Naive thymus-derived CD4-positive, alpha-beta T cell (primary cell): ENCODE measurements around the gene TESMIN. TPM values are rescaled to one million over a fixed set of nuclear protein-coding genes. Genes with fewer than 3 reads are reported as not detected.

Experiments used
- ATAC-seq: fragments of 150-1000 bp; cut with Tn5 transposase; 2 replicates; pipeline ENCODE4 v1.10.0; 2021; ENCODE audit warnings: mild to moderate bottlenecking, moderate library complexity
- CTCF ChIA-PET: fragments of 350-600 bp; sonication (Branson Sonifier 250); formaldehyde crosslinking; loops from one replicate; lab custom pipeline; 2021; ENCODE audit warnings: antibody characterized with exemption; lab: Charles Lee
- POLR2A ChIA-PET: fragments of 350-600 bp; sonication (Branson Sonifier 250); formaldehyde crosslinking; loops from one replicate; lab custom pipeline; 2021; ENCODE audit warnings: antibody characterized with exemption, inconsistent platforms; lab: Charles Lee
- DNase-seq, 9 donors: peaks; one replicate each; pipeline versions ENCODE4 v3.0.0 to v3.0.0-alpha.2; 2020 to 2022; ENCODE audit warnings: mixed read lengths in 1 of 9
- H3K27ac ChIP-seq: one replicate; pipeline ENCODE4 v1.7.0; 2013; ENCODE audit warnings: mild to moderate bottlenecking, low read depth, low read length, moderate library complexity
- H3K27me3 ChIP-seq, 2 donors: one replicate each; pipeline ENCODE4 v1.7.0; 2013; ENCODE audit warnings: low read length in 2 of 2, mild to moderate bottlenecking in 2 of 2, moderate library complexity in 2 of 2; ENCODE audit not compliant: control insufficient read depth in 2 of 2, insufficient read depth in 2 of 2
- H3K36me3 ChIP-seq, 3 experiments: 1 replicate in 2 of 3; 2 replicates in 1 of 3; pipeline ENCODE4 v1.7.0; 2013; ENCODE audit warnings: low read length in 3 of 3, mild to moderate bottlenecking in 3 of 3, moderate library complexity in 1 of 3; ENCODE audit not compliant: insufficient read depth in 3 of 3, control insufficient read depth in 2 of 3
- H3K4me1 ChIP-seq, 2 donors: one replicate each; pipeline ENCODE4 v1.7.0; 2013; ENCODE audit warnings: low read length in 2 of 2, mild to moderate bottlenecking in 2 of 2, moderate library complexity in 1 of 2; ENCODE audit not compliant: control insufficient read depth in 2 of 2, insufficient read depth in 2 of 2
- H3K4me3 ChIP-seq: 2 replicates; pipeline ENCODE4 v1.7.0; 2013; ENCODE audit warnings: mild to moderate bottlenecking, low read length
- H3K9me3 ChIP-seq, 3 experiments: 1 replicate in 2 of 3; 2 replicates in 1 of 3; pipeline ENCODE4 v1.7.0; 2013; ENCODE audit warnings: low read length in 3 of 3; ENCODE audit not compliant: control insufficient read depth in 2 of 3
- H3K27ac Mint-ChIP-seq, 9 donors: one replicate each; pipeline ENCODE4 v1.8.0; 2020 to 2022; ENCODE audit warnings: mixed read lengths in 9 of 9, mild to moderate bottlenecking in 8 of 9, moderate library complexity in 5 of 9, inconsistent platforms in 2 of 9
- H3K27me3 Mint-ChIP-seq, 5 donors: one replicate each; pipeline ENCODE4 v1.8.0; 2021 to 2022; ENCODE audit warnings: mixed read lengths in 5 of 5, mild to moderate bottlenecking in 1 of 5
- H3K36me3 Mint-ChIP-seq, 5 donors: one replicate each; pipeline ENCODE4 v1.8.0; 2020 to 2022; ENCODE audit warnings: mixed read lengths in 5 of 5, mild to moderate bottlenecking in 3 of 5, inconsistent platforms in 1 of 5
- H3K4me1 Mint-ChIP-seq, 7 donors: one replicate each; pipeline ENCODE4 v1.8.0; 2020 to 2022; ENCODE audit warnings: mixed read lengths in 7 of 7, mild to moderate bottlenecking in 3 of 7, inconsistent platforms in 1 of 7
- H3K4me3 Mint-ChIP-seq, 10 donors: one replicate each; pipeline ENCODE4 v1.8.0; 2020 to 2022; ENCODE audit warnings: mild to moderate bottlenecking in 10 of 10, mixed read lengths in 10 of 10, moderate library complexity in 6 of 10, inconsistent platforms in 2 of 10
- H3K9me3 Mint-ChIP-seq, 11 donors: one replicate each; pipeline ENCODE4 v1.8.0; 2020 to 2022; ENCODE audit warnings: mixed read lengths in 11 of 11, mild to moderate bottlenecking in 4 of 11, inconsistent platforms in 1 of 11, moderate library complexity in 1 of 11
- intact Hi-C, 2 donors: fragments of 100-400 bp; cut with micrococcal nuclease; formaldehyde crosslinking; loops; one replicate each; pipeline ENCODE4 v1.15.1; 2023
- polyA plus RNA-seq, 2 donors: library from polyadenylated mRNA; unstranded; fragments of 300-500 nt; fragmentation: Illumina TruSeq; gene quantifications; one replicate each; pipeline ENCODE4 v1.2.3, GENCODE V29; 2021
- total RNA-seq, 6 experiments: library from RNA in 5 of 6; stranded (reverse) in 5 of 6; gene quantifications; 1 replicate in 5 of 6; 2 replicates in 1 of 6; pipeline ENCODE4 v1.2.3 and lab custom pipeline; 2021 to 2026

Gene TESMIN
- total and polyA plus RNA-seq, 7 experiments from 2014 or later, result 5.0 to 9.3 (median 6.6) TPM

DNA sequence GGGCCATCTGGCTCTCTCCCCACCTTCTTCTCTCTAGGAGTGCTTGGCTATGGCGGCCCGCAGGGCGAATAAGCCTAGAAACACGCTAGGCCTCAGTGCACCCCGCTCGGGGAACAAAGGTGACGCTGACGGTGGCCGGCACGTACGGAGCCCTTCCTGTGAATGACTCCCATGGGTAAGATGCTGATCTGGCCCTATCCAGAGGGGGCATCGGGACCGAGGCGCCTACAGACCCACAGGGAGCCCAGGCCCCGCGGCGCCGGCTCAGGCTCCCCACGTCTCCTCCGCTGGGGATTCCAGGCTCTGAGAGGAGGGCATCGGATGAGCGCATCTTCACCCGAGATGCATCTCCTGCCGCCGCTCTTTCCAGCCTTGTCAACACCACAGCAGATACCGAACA, 31.4 kb upstream of the TESMIN start:
- Histone ChIP-seq H3K4me1 (no peaks in the 10 kb centered on the region), H3K27ac (no peak overlapping the region), H3K4me3 (no peak overlapping the region), H3K36me3 (peaks cover 6 to 74% (median 9%) of the 10 kb centered on the region in 3 experiments), H3K27me3 (no peaks in the 10 kb centered on the region), H3K9me3 (no peaks in the 10 kb centered on the region)
- ChIA-PET POLR2A (no interaction called here), CTCF (interaction anchor here (1.5 kb wide), 1 partner anchor 15 kb away, joined by 3 read pairs; no protein-coding TSS in a partner anchor)
- H3K27ac Mint-ChIP-seq, result no peak overlapping the region
- intact Hi-C loops, result no loop called here
- H3K27me3 Mint-ChIP-seq, result no peaks in the 10 kb centered on the region
- no peak overlapping the region for H3K4me3 Mint-ChIP-seq
- no peaks in the 10 kb centered on the region for H3K9me3 Mint-ChIP-seq
- peaks cover 8 to 47% (median 16%) of the 10 kb centered on the region in 5 donors for H3K36me3 Mint-ChIP-seq
- no peak for DNase-seq
- no peaks in the 10 kb centered on the region for H3K4me1 Mint-ChIP-seq
- no peak for ATAC-seq

DNA sequence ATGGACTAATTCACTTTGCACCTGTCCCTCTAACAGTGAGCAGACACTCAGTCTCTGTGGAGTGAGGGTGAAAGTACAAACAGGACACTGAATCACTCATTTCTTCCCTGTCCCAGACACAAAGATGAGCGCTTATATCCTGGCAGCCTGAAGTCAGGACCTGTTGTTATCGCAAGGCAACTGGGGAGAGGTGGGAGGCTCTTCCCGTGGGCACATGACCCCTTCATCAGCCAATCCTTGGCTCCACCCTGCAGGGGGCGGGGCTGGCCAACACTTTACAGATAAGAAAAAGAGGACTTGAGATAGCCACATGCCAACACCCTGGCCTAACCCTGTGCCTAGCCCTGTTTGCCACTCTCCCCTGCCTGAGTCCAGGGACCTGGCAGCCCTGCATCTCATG, 29.5 kb upstream of the TESMIN start:
- no peaks in the 10 kb centered on the region for H3K9me3 ChIP-seq
- peaks cover 0 to 5% (median 0%) of the 10 kb centered on the region in 7 donors for H3K4me1 Mint-ChIP-seq
- H3K4me3 ChIP-seq, result no peak overlapping the region
- intact Hi-C loops, result no loop called here
- peaks cover 8 to 50% (median 21%) of the 10 kb centered on the region in 5 donors for H3K36me3 Mint-ChIP-seq
- peaks cover 10 to 82% (median 16%) of the 10 kb centered on the region in 3 experiments for H3K36me3 ChIP-seq
- no peaks in the 10 kb centered on the region for H3K4me1 ChIP-seq
- ChIA-PET CTCF (no interaction called here), POLR2A (no interaction called here)
- DNase-seq (no peak), ATAC-seq (no peak)
- H3K9me3 Mint-ChIP-seq, result no peaks in the 10 kb centered on the region
- no peak overlapping the region for H3K4me3 Mint-ChIP-seq
- no peak overlapping the region for H3K27ac Mint-ChIP-seq
- no peaks in the 10 kb centered on the region for H3K27me3 ChIP-seq
- no peak overlapping the region for H3K27ac ChIP-seq
- H3K27me3 Mint-ChIP-seq, result no peaks in the 10 kb centered on the region

DNA sequence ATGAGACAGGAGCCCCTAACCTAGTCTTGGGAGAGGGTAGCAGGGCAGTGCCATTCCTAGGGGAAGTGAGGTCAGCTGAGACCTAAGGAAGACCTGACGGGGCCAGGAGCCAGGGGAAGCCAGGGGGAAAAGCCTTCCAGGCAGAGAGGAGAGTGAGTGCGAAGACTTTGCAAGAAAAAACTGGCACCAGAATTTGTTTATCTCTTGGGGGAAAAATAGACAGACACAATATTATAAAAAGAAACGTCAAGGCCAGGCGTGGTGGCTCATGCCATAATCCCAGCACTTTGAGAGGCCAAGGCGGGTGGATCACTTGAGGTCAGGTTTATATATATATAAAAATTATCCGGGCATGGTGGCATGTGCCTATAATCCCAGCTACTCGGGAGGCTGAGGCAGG, 26.9 kb upstream of the TESMIN start:
- no peak overlapping the region for H3K27ac ChIP-seq
- ATAC-seq (no peak), DNase-seq (no peak)
- no peaks in the 10 kb centered on the region for H3K9me3 ChIP-seq
- CTCF ChIA-PET, result no interaction called here
- no peaks in the 10 kb centered on the region for H3K27me3 ChIP-seq
- peaks cover 27 to 89% (median 31%) of the 10 kb centered on the region in 3 experiments for H3K36me3 ChIP-seq
- H3K27me3 Mint-ChIP-seq, result no peaks in the 10 kb centered on the region
- H3K36me3 Mint-ChIP-seq, result peaks cover 12 to 64% (median 26%) of the 10 kb centered on the region in 5 donors
- intact Hi-C loops, result no loop called here
- POLR2A ChIA-PET, result no interaction called here
- H3K27ac Mint-ChIP-seq, result peak overlapping the region in 1 of 9 donors; percentile 56
- H3K4me1 ChIP-seq, result no peaks in the 10 kb centered on the region
- H3K4me1 Mint-ChIP-seq, result peaks cover 0 to 5% (median 0%) of the 10 kb centered on the region in 7 donors
- no peaks in the 10 kb centered on the region for H3K9me3 Mint-ChIP-seq
- H3K4me3 Mint-ChIP-seq, result no peak overlapping the region
- H3K4me3 ChIP-seq, result no peak overlapping the region

DNA sequence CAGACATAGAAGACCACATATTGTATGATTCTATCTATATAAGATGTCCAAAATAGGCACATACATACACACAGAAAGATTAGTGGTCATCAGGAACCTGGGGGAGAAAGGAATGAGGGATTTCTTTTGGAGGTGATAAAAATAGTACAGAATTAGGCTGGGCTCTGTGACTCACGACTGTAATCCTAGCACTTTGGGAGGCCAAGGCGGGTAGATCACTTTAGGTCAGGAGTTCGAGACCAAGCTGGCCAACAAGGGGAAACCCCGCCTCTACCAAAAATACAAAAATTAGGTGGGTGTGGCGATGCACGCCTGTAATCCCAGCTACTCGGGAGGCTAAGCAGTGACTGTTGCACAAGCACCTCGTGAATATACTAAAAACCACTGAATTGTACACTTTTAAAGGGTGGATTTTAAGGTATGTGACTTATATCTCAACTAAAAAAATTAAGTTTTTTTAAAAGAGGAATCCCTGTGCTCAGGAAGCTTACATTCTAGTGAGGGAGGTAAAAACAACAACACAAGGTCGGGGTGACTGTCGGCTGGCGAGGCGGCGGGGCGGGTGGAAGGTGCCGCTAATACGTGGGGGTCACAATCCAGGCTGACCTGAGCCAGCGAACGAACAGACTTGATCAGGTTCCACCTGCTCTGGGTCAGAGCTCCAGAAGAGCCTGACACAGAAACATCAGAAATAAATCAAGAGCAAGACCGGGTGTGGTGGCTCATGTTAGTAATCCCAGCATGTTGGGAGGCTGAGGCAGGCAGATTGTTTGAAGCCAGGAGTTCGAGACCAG, 25.3 kb upstream of the TESMIN start:
- H3K27me3 ChIP-seq, result no peaks in the 10 kb centered on the region
- intact Hi-C loops, result no loop called here
- H3K27ac ChIP-seq, result no peak overlapping the region
- peaks cover 21 to 89% (median 39%) of the 10 kb centered on the region in 3 experiments for H3K36me3 ChIP-seq
- Mint-ChIP-seq H3K27ac (no peak overlapping the region), H3K36me3 (peaks cover 15 to 67% (median 32%) of the 10 kb centered on the region in 5 donors), H3K4me1 (peaks cover 0 to 5% (median 0%) of the 10 kb centered on the region in 7 donors), H3K9me3 (no peaks in the 10 kb centered on the region), H3K4me3 (no peak overlapping the region), H3K27me3 (no peaks in the 10 kb centered on the region)
- ATAC-seq (no peak), DNase-seq (no peak)
- H3K4me1 ChIP-seq, result no peaks in the 10 kb centered on the region
- H3K9me3 ChIP-seq, result no peaks in the 10 kb centered on the region
- CTCF ChIA-PET, result no interaction called here
- POLR2A ChIA-PET, result interaction anchor here (1.3 kb wide), 1 partner anchor 16 kb away, joined by 3 read pairs; no protein-coding TSS in a partner anchor
- no peak overlapping the region for H3K4me3 ChIP-seq

DNA sequence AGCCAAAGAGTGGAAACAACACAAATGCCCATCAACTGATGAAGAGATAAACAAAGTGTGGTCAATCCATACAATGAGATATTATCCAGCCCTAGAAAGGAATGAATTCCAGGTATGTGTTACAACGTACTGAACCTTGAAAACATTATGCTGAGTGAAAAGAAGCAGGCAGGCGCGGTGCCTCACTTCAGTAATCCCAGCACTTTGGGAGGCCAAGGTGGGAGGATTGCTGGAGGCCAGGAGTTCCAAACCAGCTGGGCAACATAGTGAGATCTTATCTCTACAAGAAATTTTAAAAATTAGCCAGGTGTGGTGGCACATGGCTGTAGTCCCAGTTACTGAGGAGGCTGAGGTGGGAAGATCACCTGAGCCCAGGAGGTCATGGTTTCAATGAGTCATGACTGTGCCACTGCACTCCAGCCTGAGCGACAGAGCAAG, 24.6 kb upstream of the TESMIN start:
- Histone ChIP-seq H3K27ac (no peak overlapping the region), H3K4me1 (no peaks in the 10 kb centered on the region), H3K9me3 (no peaks in the 10 kb centered on the region), H3K36me3 (peaks cover 21 to 91% (median 41%) of the 10 kb centered on the region in 3 experiments), H3K4me3 (no peak overlapping the region), H3K27me3 (no peaks in the 10 kb centered on the region)
- Mint-ChIP-seq H3K9me3 (no peaks in the 10 kb centered on the region), H3K27ac (no peak overlapping the region), H3K4me3 (no peak overlapping the region), H3K36me3 (peaks cover 13 to 67% (median 32%) of the 10 kb centered on the region in 5 donors), H3K4me1 (peaks cover 0 to 5% (median 0%) of the 10 kb centered on the region in 7 donors), H3K27me3 (no peaks in the 10 kb centered on the region)
- ChIA-PET CTCF (no interaction called here), POLR2A (no interaction called here)
- DNase-seq (no peak), ATAC-seq (no peak)
- intact Hi-C loops, result no loop called here

DNA sequence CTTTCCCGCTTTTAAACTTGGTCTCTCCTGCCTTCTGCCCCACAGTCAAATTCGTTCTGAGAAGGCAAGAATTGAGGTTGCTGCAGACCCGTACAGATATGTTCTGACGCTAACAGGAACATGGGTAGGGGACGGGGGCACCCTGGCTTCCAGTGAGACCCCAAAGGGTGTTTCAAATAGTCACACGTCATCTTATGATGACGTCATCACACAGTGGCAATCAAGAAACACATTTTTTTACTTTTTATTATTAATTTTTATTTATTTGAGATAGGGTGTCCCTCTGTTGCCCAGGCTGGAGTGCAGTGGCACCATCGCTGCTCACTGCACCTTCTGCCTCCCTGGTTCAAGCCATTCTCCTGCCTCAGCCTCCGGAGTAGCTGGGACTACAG, 22.9 kb upstream of the TESMIN start:
- no peak for ATAC-seq
- intact Hi-C loops, result no loop called here
- no peaks in the 10 kb centered on the region for H3K27me3 Mint-ChIP-seq
- H3K36me3 Mint-ChIP-seq, result peaks cover 10 to 64% (median 31%) of the 10 kb centered on the region in 5 donors
- no peak for DNase-seq
- H3K4me3 Mint-ChIP-seq, result no peak overlapping the region
- no peaks in the 10 kb centered on the region for H3K9me3 Mint-ChIP-seq
- no peak overlapping the region for H3K27ac Mint-ChIP-seq
- no peak overlapping the region for H3K27ac ChIP-seq
- ChIA-PET POLR2A (no interaction called here), CTCF (no interaction called here)
- no peaks in the 10 kb centered on the region for H3K27me3 ChIP-seq
- H3K4me1 ChIP-seq, result no peaks in the 10 kb centered on the region
- no peaks in the 10 kb centered on the region for H3K9me3 ChIP-seq
- no peak overlapping the region for H3K4me3 ChIP-seq
- H3K36me3 ChIP-seq, result peaks cover 24 to 90% (median 49%) of the 10 kb centered on the region in 3 experiments
- peaks cover 0 to 5% (median 0%) of the 10 kb centered on the region in 7 donors for H3K4me1 Mint-ChIP-seq
